HG03520 (cell line): ENCODE measurements around the gene ADTRP.

Experiments used
- ATAC-seq: cut with Tn5 transposase; IDR thresholded peaks from one replicate; pipeline ENCODE4 v1.9.1; 2021; ENCODE audit warnings: mild to moderate bottlenecking, moderate library complexity; ENCODE audit not compliant: unreplicated experiment

ADTRP gene

GRCh38 chr6:11778648-11779328, at the start of gene ADTRP:
TSS of gene ADTRP (minus strand) at chr6:11778803. CDS start at chr6:11778759, 44 bp downstream.
- ATAC-seq = no peak

GRCh38 chr6:11826779-11827178, 48.2 kb upstream of the ADTRP start:
- ATAC-seq = no peak

GRCh38 chr6:11824986-11825385, 46.4 kb upstream of the ADTRP start:
- ATAC-seq = peak; percentile 70

GRCh38 chr6:11822346-11822745, 43.7 kb upstream of the ADTRP start:
- ATAC-seq = no peak

GRCh38 chr6:11821781-11822180, 43.2 kb upstream of the ADTRP start:
- ATAC-seq = no peak

GRCh38 chr6:11820821-11821220, 42.2 kb upstream of the ADTRP start:
- no peak for ATAC-seq

- ATAC-seq = no peak
Observed at GRCh38 chr6:11819486-11819885, 40.9 kb upstream of the ADTRP start.

GRCh38 chr6:11815231-11815630, 36.6 kb upstream of the ADTRP start:
- ATAC-seq = no peak

- no peak for ATAC-seq
Observed at GRCh38 chr6:11814819-11815218, 36.2 kb upstream of the ADTRP start.

GRCh38 chr6:11814106-11814505, 35.5 kb upstream of the ADTRP start:
- ATAC-seq = no peak

- no peak for ATAC-seq
Observed at GRCh38 chr6:11813606-11814005, 35.0 kb upstream of the ADTRP start.

- no peak for ATAC-seq
Observed at GRCh38 chr6:11812951-11813350, 34.3 kb upstream of the ADTRP start.

GRCh38 chr6:11812439-11812838, 33.8 kb upstream of the ADTRP start:
- no peak for ATAC-seq

- ATAC-seq = no peak
Observed at GRCh38 chr6:11811644-11812264, 33.2 kb upstream of the ADTRP start.

GRCh38 chr6:11810854-11811643, 32.4 kb upstream of the ADTRP start:
- ATAC-seq = no peak

GRCh38 chr6:11810039-11810541, 31.5 kb upstream of the ADTRP start:
- ATAC-seq = no peak

GRCh38 chr6:11808054-11808453, 29.5 kb upstream of the ADTRP start:
- ATAC-seq = no peak

GRCh38 chr6:11806561-11807317, 28.1 kb upstream of the ADTRP start:
- ATAC-seq = no peak

GRCh38 chr6:11805259-11806053, 26.9 kb upstream of the ADTRP start:
- ATAC-seq = no peak

GRCh38 chr6:11804701-11805100, 26.1 kb upstream of the ADTRP start:
- no peak for ATAC-seq
